ENCODE data around the gene PLA2G5. TPM values are rescaled to one million over a fixed set of nuclear protein-coding genes. Genes with fewer than 3 reads are reported as not detected.

The PLA2G5 gene
- total RNA-seq, 1 donor from 2014 or later, result not detected

- no peaks in the 10 kb centered on the region for H3K9me3 Mint-ChIP-seq
- DNase-seq (ENCODE audit: extremely low spot score, unreplicated experiment), result no peak
- H3K36me3 Mint-ChIP-seq, result no peaks in the 10 kb centered on the region
- no peak for TF ChIP-seq CTCF (conservative IDR thresholded peaks at IDR 0.05)
- peaks cover 9% of the 10 kb centered on the region for H3K27me3 Mint-ChIP-seq
- H3K27ac Mint-ChIP-seq, result no peak overlapping the region
- no peak overlapping the region for H3K4me3 Mint-ChIP-seq
- H3K4me1 Mint-ChIP-seq (ENCODE audit: unreplicated experiment), result no peaks in the 10 kb centered on the region
Observed at GRCh38 chr1:20138346-20138745, 68.4 kb downstream of the PLA2G5 start.

- Mint-ChIP-seq H3K36me3 (no peaks in the 10 kb centered on the region), H3K27ac (no peak within 1 kb of the TSS), H3K4me3 (no peak within 1 kb of the TSS), H3K27me3 (peaks cover 9% of the 10 kb centered on the region), H3K4me1 (ENCODE audit: unreplicated experiment) (no peaks in the 10 kb centered on the region), H3K9me3 (no peaks in the 10 kb centered on the region)
- TF ChIP-seq CTCF (conservative IDR thresholded peaks at IDR 0.05), result no peak
- no peak for DNase-seq (ENCODE audit: extremely low spot score, unreplicated experiment)
Observed at GRCh38 chr1:20138961-20139550, 69.1 kb downstream of the PLA2G5 start, which contains the start of gene PLA2G2F. Gene PLA2G2F (plus strand): TSS chr1:20139323. CDS start chr1:20139428, 105 bp downstream.

GRCh38 chr1:20139776-20140612 lies 70.0 kb downstream of the PLA2G5 start:
- TF ChIP-seq CTCF (conservative IDR thresholded peaks at IDR 0.05), result no peak

GRCh38 chr1:20141001-20141400 lies 71.0 kb downstream of the PLA2G5 start:
- TF ChIP-seq CTCF (conservative IDR thresholded peaks at IDR 0.05), result no peak
- Mint-ChIP-seq H3K4me3 (no peak overlapping the region), H3K9me3 (no peaks in the 10 kb centered on the region), H3K27ac (no peak overlapping the region), H3K36me3 (no peaks in the 10 kb centered on the region), H3K4me1 (ENCODE audit: unreplicated experiment) (no peaks in the 10 kb centered on the region), H3K27me3 (peaks cover 9% of the 10 kb centered on the region)
- DNase-seq (ENCODE audit: extremely low spot score, unreplicated experiment), result no peak

More at GRCh38 chr1:20139776-20140612, 70.0 kb downstream of the PLA2G5 start:
- no peaks in the 10 kb centered on the region for H3K4me1 Mint-ChIP-seq (ENCODE audit: unreplicated experiment)
- H3K9me3 Mint-ChIP-seq, result no peaks in the 10 kb centered on the region
- no peak overlapping the region for H3K27ac Mint-ChIP-seq
- no peak for DNase-seq (ENCODE audit: extremely low spot score, unreplicated experiment)
- H3K4me3 Mint-ChIP-seq, result no peak overlapping the region
- peaks cover 9% of the 10 kb centered on the region for H3K27me3 Mint-ChIP-seq
- no peaks in the 10 kb centered on the region for H3K36me3 Mint-ChIP-seq

GRCh38 chr1:20141466-20141865 lies 71.5 kb downstream of the PLA2G5 start:
- no peaks in the 10 kb centered on the region for H3K36me3 Mint-ChIP-seq
- H3K4me1 Mint-ChIP-seq (ENCODE audit: unreplicated experiment), result no peaks in the 10 kb centered on the region
- DNase-seq (ENCODE audit: extremely low spot score, unreplicated experiment), result no peak
- no peaks in the 10 kb centered on the region for H3K9me3 Mint-ChIP-seq
- TF ChIP-seq CTCF (conservative IDR thresholded peaks at IDR 0.05), result no peak
- no peak overlapping the region for H3K27ac Mint-ChIP-seq
- H3K27me3 Mint-ChIP-seq, result peaks cover 9% of the 10 kb centered on the region
- H3K4me3 Mint-ChIP-seq, result no peak overlapping the region

Other genes starting within 250 kb of the PLA2G5 start
- 8.3 and 23.1 TPM in 2 replicates for gene OTUD3, start 187.8 kb upstream of the PLA2G5 start, total RNA-seq (ENCODE audit: low replicate concordance)
- not detected in 2 replicates for gene PLA2G2E, start 146.6 kb upstream of the PLA2G5 start, total RNA-seq (ENCODE audit: low replicate concordance)
- gene PLA2G2A, start 90.6 kb upstream of the PLA2G5 start, total RNA-seq (ENCODE audit: low replicate concordance), result 26.1 and 53.2 TPM in 2 replicates
- gene PLA2G2D, start 49.3 kb downstream of the PLA2G5 start, total RNA-seq (ENCODE audit: low replicate concordance), result not detected in 2 replicates
- gene PLA2G2F, start 69.1 kb downstream of the PLA2G5 start, total RNA-seq (ENCODE audit: low replicate concordance), result not detected in 2 replicates
- gene UBXN10, start 115.9 kb downstream of the PLA2G5 start, total RNA-seq (ENCODE audit: low replicate concordance), result 1.6 and 5.0 TPM in 2 replicates
- not detected in 2 replicates for gene PLA2G2C, start 116.3 kb downstream of the PLA2G5 start, total RNA-seq (ENCODE audit: low replicate concordance)
- 1.9 and 2.8 TPM in 2 replicates for gene VWA5B1, start 220.7 kb downstream of the PLA2G5 start, total RNA-seq (ENCODE audit: low replicate concordance)